Skeletal muscle tissue (tissue), 4 donors: ENCODE data around the gene MPZL1. TPM values are rescaled to one million over a fixed set of nuclear protein-coding genes. Genes with fewer than 3 reads are reported as not detected.
A peak's percentile ranks its signal among the peaks of the same experiment; 100 is the strongest.

ENCODE experiments used
- H3K27ac ChIP-seq: one replicate; pipeline ENCODE4 v1.7.0; 2013; ENCODE audit warnings: mild to moderate bottlenecking, low read depth, low read length, inconsistent platforms
- H3K27me3 ChIP-seq, 3 donors: one replicate each; pipeline ENCODE4 v1.7.0; 2013; ENCODE audit warnings: low read length in 3 of 3; ENCODE audit not compliant: control insufficient read depth in 3 of 3, insufficient read depth in 3 of 3
- H3K36me3 ChIP-seq, 3 donors: one replicate each; pipeline ENCODE4 v1.7.0; 2013; ENCODE audit warnings: low read length in 3 of 3; ENCODE audit not compliant: control insufficient read depth in 3 of 3, insufficient read depth in 3 of 3
- H3K4me1 ChIP-seq, 3 donors: one replicate each; pipeline ENCODE4 v1.7.0; 2013; ENCODE audit warnings: low read length in 3 of 3, mild to moderate bottlenecking in 3 of 3; ENCODE audit not compliant: control insufficient read depth in 3 of 3, insufficient read depth in 3 of 3
- H3K4me3 ChIP-seq, 3 donors: one replicate each; pipeline ENCODE4 v1.7.0; 2013; ENCODE audit warnings: low read length in 3 of 3
- H3K9ac ChIP-seq, 3 donors: one replicate each; pipeline ENCODE4 v1.7.0; 2013; ENCODE audit warnings: low read length in 3 of 3, mild to moderate bottlenecking in 3 of 3, moderate library complexity in 2 of 3, low read depth in 1 of 3
- H3K9me3 ChIP-seq, 3 donors: one replicate each; pipeline ENCODE4 v1.7.0; 2013; ENCODE audit warnings: low read length in 3 of 3; ENCODE audit not compliant: control insufficient read depth in 3 of 3
- total RNA-seq: library from RNA; depleted of rRNA; stranded (reverse); fragments of >200 nt; gene quantifications from one replicate; pipeline ENCODE4 v1.2.3, GENCODE V29; 2014
- donor health status: Osteomylitis.

The MPZL1 gene
- total RNA-seq, 1 donor from 2014 or later = 41.8 TPM

DNA sequence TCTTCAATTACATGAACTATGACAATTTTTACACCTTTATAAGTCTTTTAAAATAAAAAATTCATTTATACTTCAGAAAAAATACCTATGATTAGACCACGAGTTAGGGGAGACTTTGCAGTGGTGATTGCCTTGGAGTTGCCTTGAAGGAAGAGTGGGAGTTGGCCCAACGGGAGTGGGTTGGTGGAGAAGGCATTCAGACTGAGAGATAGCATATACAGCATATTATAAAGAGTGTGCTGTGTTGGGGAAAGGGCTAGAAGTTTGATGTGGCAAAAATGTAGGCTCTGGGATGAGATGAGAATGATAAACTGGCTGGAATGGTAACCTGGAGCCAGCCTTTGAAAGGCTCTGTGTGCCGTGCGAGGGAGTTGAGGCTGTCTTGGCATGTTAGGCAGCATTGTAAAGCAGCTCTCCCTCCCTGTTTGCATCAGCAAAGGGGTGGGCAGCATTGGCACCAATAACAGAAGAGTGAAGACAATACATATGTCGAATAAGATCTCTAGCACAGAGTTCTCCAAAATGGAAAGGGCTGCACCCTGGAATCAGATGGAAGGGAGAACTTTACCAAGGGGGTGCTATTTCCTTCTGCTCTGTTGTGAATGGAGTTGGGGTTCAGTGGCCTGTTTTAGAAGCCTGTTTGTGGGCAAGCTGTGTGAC, 24.4 kb downstream of the MPZL1 start:
- no peak overlapping the region for H3K9ac ChIP-seq
- H3K4me1 ChIP-seq = peaks cover 0 to 10% (median 2%) of the 10 kb centered on the region in 3 donors
- H3K27me3 ChIP-seq = no peaks in the 10 kb centered on the region
- H3K36me3 ChIP-seq = no peaks in the 10 kb centered on the region
- no peaks in the 10 kb centered on the region for H3K9me3 ChIP-seq
- no peak overlapping the region for H3K4me3 ChIP-seq
- H3K27ac ChIP-seq = no peak overlapping the region

DNA sequence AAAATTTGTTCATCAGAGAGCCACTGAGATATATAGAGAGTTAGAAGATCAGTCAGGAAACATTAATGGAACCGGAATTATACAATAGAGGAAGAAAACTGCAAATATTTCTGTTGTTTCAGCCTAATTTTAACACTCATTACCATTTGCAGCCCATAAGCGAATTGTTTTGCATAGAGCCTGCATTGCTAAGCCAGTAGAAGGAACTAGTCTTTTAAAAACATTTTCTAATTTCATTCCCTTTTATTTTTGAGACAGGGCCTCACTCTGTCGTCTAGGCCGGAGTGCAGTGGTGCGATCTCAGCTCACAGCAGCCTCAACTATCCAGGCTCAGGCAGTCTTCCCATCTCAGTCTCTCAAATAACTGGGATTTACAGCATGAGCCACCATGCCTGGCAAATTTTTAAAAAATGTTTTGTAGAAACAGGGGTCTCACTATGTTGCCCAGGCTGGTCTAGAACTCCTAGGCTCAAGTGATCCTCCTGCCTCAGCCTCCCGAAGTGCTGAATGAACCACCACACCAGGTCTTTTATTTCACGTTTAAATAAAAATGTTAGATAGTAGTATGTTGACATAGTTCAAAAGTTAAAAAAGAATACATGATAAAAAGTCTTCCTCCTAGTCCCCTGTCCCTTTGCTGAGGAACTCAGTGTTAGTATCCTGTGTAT, 25.3 kb downstream of the MPZL1 start:
- no peaks in the 10 kb centered on the region for H3K27me3 ChIP-seq
- no peak overlapping the region for H3K27ac ChIP-seq
- peaks cover 0 to 10% (median 2%) of the 10 kb centered on the region in 3 donors for H3K4me1 ChIP-seq
- no peaks in the 10 kb centered on the region for H3K9me3 ChIP-seq
- no peaks in the 10 kb centered on the region for H3K36me3 ChIP-seq
- H3K9ac ChIP-seq = no peak overlapping the region
- H3K4me3 ChIP-seq = no peak overlapping the region

DNA sequence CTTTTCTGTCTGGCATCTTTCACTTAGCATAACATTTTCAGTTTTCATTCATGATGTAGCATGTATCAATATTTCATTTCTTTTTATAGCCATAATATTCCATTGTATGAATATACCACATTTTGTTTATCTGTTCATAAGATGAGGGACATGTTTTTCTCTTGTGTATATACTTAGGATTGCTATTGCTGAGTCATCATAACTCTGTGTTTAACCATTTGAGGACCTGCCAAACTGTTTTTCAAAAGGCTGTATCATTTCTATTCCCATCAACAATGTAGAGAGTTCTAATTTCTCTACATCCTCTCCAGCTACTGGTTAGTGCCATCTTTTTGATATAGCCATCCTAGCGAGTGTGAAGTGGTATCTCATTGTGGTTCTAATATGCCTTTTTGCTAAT, 26.2 kb downstream of the MPZL1 start:
- H3K9ac ChIP-seq = no peak overlapping the region
- H3K27me3 ChIP-seq = no peaks in the 10 kb centered on the region
- no peak overlapping the region for H3K4me3 ChIP-seq
- H3K9me3 ChIP-seq = no peaks in the 10 kb centered on the region
- no peaks in the 10 kb centered on the region for H3K36me3 ChIP-seq
- peaks cover 2 to 10% (median 5%) of the 10 kb centered on the region in 3 donors for H3K4me1 ChIP-seq
- no peak overlapping the region for H3K27ac ChIP-seq

DNA sequence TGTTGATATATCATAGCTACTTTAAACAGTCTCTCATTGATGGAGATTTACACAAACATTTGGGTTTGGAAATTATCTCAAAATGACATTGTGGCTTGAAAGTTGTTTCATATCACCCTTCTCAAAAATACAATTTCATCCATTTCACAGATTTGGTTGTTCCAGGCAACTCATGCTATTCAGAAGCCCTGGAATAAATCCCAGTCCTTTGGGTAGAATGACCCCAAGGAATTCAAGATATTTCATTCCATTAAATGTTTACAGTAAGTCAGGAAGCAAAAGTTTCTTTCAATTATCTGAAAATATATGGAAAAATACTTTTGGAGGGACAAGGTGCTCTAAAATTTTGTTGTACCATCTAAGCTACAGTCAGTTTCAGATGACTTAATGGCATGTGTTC, 27.1 kb downstream of the MPZL1 start:
- Histone ChIP-seq H3K27me3 (no peaks in the 10 kb centered on the region), H3K27ac (no peak overlapping the region), H3K9me3 (no peaks in the 10 kb centered on the region), H3K4me1 (peaks cover 2 to 10% (median 8%) of the 10 kb centered on the region in 3 donors), H3K36me3 (no peaks in the 10 kb centered on the region), H3K9ac (no peak overlapping the region), H3K4me3 (no peak overlapping the region)

GRCh38 chr1:167749741-167750140, 28.0 kb downstream of the MPZL1 start:
- Histone ChIP-seq H3K27ac (no peak overlapping the region), H3K4me1 (peaks cover 2 to 10% (median 8%) of the 10 kb centered on the region in 3 donors), H3K4me3 (no peak overlapping the region), H3K36me3 (no peaks in the 10 kb centered on the region), H3K9ac (no peak overlapping the region), H3K27me3 (no peaks in the 10 kb centered on the region), H3K9me3 (no peaks in the 10 kb centered on the region)

- Histone ChIP-seq H3K36me3 (no peaks in the 10 kb centered on the region), H3K9ac (no peak overlapping the region), H3K9me3 (no peaks in the 10 kb centered on the region), H3K27me3 (no peaks in the 10 kb centered on the region), H3K27ac (no peak overlapping the region), H3K4me1 (peaks cover 2 to 12% (median 8%) of the 10 kb centered on the region in 3 donors), H3K4me3 (no peak overlapping the region)
Observed at GRCh38 chr1:167750641-167751040, 28.9 kb downstream of the MPZL1 start.

DNA sequence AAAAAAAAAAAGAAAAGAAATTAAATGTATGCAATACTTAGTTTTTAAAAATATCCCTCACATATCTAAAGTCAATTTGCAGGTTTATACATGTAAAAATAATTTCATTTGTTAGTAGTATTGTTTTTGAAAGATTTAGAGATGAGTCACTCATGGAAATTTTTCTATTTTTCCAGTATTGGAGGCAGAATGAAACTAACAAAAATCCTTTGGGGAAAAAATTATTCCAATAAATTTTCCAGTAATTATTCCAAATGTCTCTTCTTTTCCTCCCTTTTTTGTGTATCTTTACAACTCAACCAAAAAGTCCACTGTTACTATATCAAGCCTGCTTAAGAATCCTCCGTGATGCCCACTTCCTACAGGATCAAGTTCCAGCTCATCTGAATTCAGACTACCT, 29.9 kb downstream of the MPZL1 start:
- Histone ChIP-seq H3K9ac (no peak overlapping the region), H3K4me3 (no peak overlapping the region), H3K27me3 (no peaks in the 10 kb centered on the region), H3K27ac (no peak overlapping the region), H3K36me3 (no peaks in the 10 kb centered on the region), H3K4me1 (peaks cover 3 to 12% (median 8%) of the 10 kb centered on the region in 3 donors), H3K9me3 (no peaks in the 10 kb centered on the region)

GRCh38 chr1:167752219-167752985, 30.6 kb downstream of the MPZL1 start:
- peak overlapping the region; percentile 17 for H3K27ac ChIP-seq
- H3K9me3 ChIP-seq = no peaks in the 10 kb centered on the region
- H3K36me3 ChIP-seq = no peaks in the 10 kb centered on the region
- H3K27me3 ChIP-seq = no peaks in the 10 kb centered on the region
- H3K4me3 ChIP-seq = no peak overlapping the region
- H3K9ac ChIP-seq = no peak overlapping the region
- H3K4me1 ChIP-seq = peaks cover 8 to 12% (median 8%) of the 10 kb centered on the region in 3 donors

DNA sequence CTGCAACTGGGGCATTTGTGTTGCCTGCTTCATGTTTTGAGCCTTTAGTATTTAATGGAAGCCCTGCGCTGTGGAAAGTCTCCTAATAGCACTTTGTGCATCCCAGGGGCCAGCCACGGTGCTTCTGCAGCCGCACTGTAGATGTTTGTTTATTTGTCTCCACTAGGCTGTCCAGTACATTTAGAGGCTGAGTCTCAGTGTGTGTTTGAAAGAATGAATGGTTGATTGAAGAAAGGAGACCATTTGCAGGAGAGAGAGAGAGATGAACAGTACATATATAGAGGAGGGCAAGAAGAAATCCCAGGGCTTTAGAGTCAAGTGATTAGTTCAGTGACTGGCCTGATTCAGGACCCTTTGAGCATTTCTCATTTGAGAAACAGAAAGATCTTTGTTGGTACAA, 33.9 kb downstream of the MPZL1 start:
- H3K36me3 ChIP-seq = no peaks in the 10 kb centered on the region
- H3K4me1 ChIP-seq = peaks cover 4 to 8% (median 6%) of the 10 kb centered on the region in 3 donors
- no peak overlapping the region for H3K9ac ChIP-seq
- no peaks in the 10 kb centered on the region for H3K9me3 ChIP-seq
- no peaks in the 10 kb centered on the region for H3K27me3 ChIP-seq
- no peak overlapping the region for H3K4me3 ChIP-seq
- H3K27ac ChIP-seq = no peak overlapping the region
